Measurements from ENCODE around the gene AP2A2.
"Not testable (repeated sequence)": the region's sequence is repeated elsewhere in the genome, so short reads cannot be mapped to it uniquely, and the experiment has no call there.

Gene AP2A2

GRCh38 chr11:954392-955153 lies 28.9 kb downstream of the AP2A2 start:
- no peak for DNase-seq (ENCODE audit: low spot score)

- DNase-seq (ENCODE audit: low spot score): no peak
Observed at GRCh38 chr11:955154-956063, 29.7 kb downstream of the AP2A2 start.

DNA sequence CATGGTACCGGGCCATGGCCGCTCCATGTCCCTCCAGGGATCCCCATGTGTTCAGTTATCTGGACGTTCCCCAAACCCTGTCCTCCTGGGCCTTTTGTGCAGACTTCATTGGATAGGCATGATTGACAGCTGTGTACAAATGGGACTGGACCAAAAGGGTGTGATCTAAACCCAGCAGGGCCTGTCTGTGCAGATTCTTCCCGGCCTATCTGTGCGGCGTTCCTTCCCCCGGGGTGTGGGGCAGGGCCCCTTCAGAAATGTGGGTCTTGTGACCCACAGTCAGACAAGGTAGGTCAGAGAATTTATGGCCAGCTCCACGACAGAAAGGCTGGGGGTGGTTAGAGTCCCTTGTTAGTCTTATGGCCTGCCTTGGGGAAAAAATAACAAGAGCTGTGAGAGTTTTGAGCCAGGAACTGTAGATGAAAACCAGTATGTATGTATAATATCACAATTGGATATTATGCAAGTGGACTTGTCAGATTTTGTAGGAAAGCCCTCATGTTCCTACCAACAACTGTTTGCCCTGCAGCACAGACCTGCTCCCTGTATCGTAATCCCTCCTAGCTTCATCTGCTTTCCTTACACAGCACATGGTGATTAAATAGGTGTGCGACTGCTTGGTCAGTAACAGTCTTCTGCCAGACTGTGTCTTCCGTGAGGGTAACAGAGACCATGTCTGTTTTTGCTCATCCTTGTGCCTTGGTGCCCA lies 31.7 kb downstream of the AP2A2 start:
- DNase-seq (ENCODE audit: low spot score): no peak

DNA sequence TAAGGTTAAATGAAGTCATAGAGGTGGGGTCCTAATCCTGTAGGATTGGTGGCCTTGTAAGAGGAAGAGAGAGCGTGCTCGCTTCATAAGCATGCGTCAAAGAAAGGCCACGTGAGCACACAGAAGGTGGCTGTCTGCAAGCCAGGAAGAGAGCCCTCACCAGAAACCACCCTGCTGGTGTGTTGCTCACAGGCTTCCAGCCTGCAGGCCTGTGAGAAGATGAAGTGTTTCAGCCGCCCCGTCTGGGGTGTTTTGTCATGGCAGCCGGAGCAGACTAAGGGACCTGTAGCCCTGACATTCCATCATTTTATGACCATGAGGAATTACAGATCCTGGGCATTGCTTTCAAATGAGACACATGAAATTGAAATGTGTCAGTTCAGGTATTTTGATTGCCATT lies 32.4 kb downstream of the AP2A2 start:
- no peak for DNase-seq (ENCODE audit: low spot score)

- no peak for DNase-seq (ENCODE audit: low spot score)
Observed at GRCh38 chr11:959027-959426, 33.4 kb downstream of the AP2A2 start.

DNA sequence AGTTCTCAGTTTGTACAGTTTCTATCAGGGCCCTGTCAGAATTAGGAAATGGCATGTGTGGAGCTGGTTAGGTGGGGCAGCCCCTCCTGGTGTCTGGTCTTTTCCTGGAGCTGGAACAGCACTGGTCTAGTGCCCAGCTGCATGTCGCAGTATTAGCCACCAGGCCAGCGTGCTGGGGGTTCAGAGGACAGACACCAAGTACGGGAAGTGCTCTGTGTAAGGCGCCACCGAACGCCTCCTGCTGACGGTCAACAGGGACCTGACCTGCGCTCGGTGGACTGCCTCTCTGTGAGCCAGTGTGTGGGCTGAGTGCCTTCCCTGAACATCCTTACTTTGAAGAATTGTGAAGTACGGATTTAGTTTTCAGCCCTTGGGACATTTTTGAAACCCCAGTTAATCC lies 33.9 kb downstream of the AP2A2 start:
- no peak for DNase-seq (ENCODE audit: low spot score)

- DNase-seq (ENCODE audit: low spot score): not testable (repeated sequence)
Observed at GRCh38 chr11:961310-961920, 35.7 kb downstream of the AP2A2 start.

DNA sequence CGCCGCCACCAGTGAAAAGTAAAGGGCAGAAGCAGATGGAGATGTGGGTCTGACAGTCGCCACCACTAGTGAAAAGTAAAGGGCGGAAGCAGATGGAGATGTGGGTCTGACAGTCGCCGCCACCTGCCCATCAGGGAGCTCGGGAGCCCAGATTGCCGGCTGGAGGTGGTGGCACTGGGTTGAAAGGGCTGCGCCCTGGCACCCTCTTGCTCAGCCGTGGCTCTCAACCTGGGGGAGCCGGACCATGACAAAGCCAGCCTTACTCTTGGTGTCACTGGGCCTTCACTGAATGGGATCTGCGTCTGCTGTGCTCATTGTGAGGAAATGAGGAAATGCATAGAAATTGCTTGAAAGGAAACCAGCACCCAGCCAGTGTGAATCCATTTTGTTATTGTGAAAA lies 36.3 kb downstream of the AP2A2 start:
- DNase-seq (ENCODE audit: low spot score): no peak

- no peak for DNase-seq (ENCODE audit: low spot score)
Observed at GRCh38 chr11:962688-963087, 37.0 kb downstream of the AP2A2 start.

DNA sequence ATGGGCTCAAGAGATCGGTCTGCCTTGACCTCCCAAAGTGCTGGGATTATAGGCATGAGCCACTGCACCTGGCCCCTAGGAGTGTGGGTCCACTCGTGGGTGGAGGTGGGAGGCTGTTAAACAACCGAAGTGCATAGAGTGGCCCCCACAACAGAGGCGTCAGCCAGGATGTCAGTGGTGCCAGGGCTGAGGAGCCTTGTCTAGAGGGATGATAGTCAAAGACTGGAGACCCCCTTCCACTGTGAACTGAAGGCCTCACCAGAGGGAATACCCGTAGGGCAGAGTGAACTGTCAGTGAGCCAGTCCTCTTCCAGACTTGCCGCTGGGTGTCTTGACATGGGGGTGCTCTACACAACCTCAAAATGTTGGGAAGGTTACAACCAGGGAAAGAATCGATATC lies 38.2 kb downstream of the AP2A2 start:
- no peak for DNase-seq (ENCODE audit: low spot score)

- no peak for DNase-seq (ENCODE audit: low spot score)
Observed at GRCh38 chr11:965206-965775, 39.6 kb downstream of the AP2A2 start.

- no peak for DNase-seq (ENCODE audit: low spot score)
Observed at GRCh38 chr11:967995-968751, 42.5 kb downstream of the AP2A2 start.

DNA sequence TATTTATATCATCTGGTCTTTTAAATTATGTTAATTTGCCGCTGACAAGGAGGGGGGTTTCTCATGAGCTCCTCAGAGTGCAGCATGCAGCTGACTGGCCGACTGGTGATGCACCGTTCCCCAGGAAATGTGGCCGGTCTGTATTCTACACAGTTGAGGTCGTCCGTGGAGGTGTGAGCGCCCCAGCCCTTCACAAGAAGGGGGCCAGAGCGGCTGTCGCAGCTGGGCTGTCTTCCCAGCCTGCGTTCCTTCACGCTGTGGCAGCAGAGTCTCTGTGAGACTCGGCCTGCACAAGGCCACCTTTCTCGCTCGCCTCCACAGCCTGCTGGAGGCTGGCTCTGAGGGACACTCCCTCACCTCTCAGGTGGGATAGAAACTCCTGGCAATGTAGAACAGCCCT lies 43.2 kb downstream of the AP2A2 start:
- DNase-seq (ENCODE audit: low spot score): no peak

GRCh38 chr11:969651-970205 lies 44.1 kb downstream of the AP2A2 start:
- no peak for DNase-seq (ENCODE audit: low spot score)

DNA sequence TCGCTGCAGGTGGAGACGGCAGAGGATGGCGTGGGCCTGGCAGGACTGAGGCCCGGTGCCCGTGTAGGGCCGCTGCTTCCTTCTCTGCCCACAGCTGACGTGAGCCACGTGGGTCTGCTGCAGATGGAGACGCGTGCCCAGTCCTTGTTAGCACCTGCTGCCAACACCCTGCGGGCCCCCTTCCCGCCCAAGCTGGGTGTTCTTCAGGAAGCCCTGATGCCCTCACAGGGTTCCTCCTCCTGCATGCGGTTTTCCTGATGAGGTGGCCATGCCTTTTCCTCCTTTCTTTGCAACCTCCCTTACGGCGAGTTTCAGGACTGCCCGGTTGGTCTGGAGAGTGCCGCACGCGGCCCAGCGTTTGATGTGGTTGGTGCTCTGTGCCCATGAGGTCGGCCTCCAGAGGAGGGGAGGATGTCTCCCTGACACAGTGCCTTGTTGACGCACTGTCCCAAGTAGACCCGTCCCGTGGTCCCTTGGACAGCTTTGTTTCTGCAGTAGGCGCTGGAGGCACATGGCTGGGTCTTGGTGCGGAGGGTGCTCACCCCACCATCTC lies 44.7 kb downstream of the AP2A2 start:
- no peak for DNase-seq (ENCODE audit: low spot score)

GRCh38 chr11:971092-971690 lies 45.5 kb downstream of the AP2A2 start:
- DNase-seq (ENCODE audit: low spot score): no peak

- no peak for DNase-seq (ENCODE audit: low spot score)
Observed at GRCh38 chr11:971731-972365, 46.2 kb downstream of the AP2A2 start.

- DNase-seq (ENCODE audit: low spot score): no peak
Observed at GRCh38 chr11:972523-973211, 47.0 kb downstream of the AP2A2 start.

- DNase-seq (ENCODE audit: low spot score): no peak
Observed at GRCh38 chr11:973237-973636, 47.6 kb downstream of the AP2A2 start.
